Measurements from ENCODE around the gene GRAMD4. TPM values are rescaled to one million over a fixed set of nuclear protein-coding genes. Genes with fewer than 3 reads are reported as not detected.

GRAMD4 gene
- total RNA-seq, 1 experiment from 2014 or later = 19.8 TPM

- Histone ChIP-seq H2BK12ac (ENCODE audit: insufficient read length, low read depth, low read length) (no peak overlapping the region), H3K79me2 (ENCODE audit: insufficient read depth, low read length) (no peaks in the 10 kb centered on the region), H2AK5ac (ENCODE audit: insufficient read length, low read length) (no peak overlapping the region), H3K23me2 (ENCODE audit: insufficient read length, low read depth, low read length, poor library complexity, severe bottlenecking) (no peaks in the 10 kb centered on the region), H3K56ac (ENCODE audit: insufficient read length, low read depth, low read length) (no peak overlapping the region), H3K23ac (ENCODE audit: insufficient read length, low read depth, low read length) (no peak overlapping the region), H4K8ac (replicated peaks; ENCODE audit: insufficient read length, low read depth, low read length) (peak overlapping the region; percentile 40), H3K4ac (ENCODE audit: low read depth, low read length) (no peak overlapping the region), H4K20me1 (ENCODE audit: control insufficient read depth, insufficient read depth, insufficient read length) (no peaks in the 10 kb centered on the region), H3K27ac (ENCODE audit: insufficient read length, low read depth, low read length) (no peak overlapping the region), H3K27me3 (ENCODE audit: insufficient read depth, low read length) (no peaks in the 10 kb centered on the region), H3K14ac (ENCODE audit: insufficient read depth, low read length) (no peak overlapping the region), H3K18ac (ENCODE audit: insufficient read length, low read depth, low read length) (no peak overlapping the region), H2BK15ac (ENCODE audit: low read depth, low read length) (no peak overlapping the region), H3K4me1 (ENCODE audit: insufficient read depth, low read length) (no peaks in the 10 kb centered on the region), H3K9me3 (ENCODE audit: control insufficient read depth, low read depth, low read length) (no peaks in the 10 kb centered on the region), H2BK5ac (ENCODE audit: insufficient read length, low read length) (no peak overlapping the region), H2AFZ (ENCODE audit: low read length) (no peak overlapping the region), H4K5ac (ENCODE audit: insufficient read length, low read depth, low read length) (no peak overlapping the region), H3K79me1 (ENCODE audit: insufficient read depth, low read depth, low read length, poor library complexity, severe bottlenecking) (no peaks in the 10 kb centered on the region), H3K4me2 (ENCODE audit: insufficient read depth, insufficient read length, low read length) (no peak overlapping the region), H2BK120ac (ENCODE audit: low read depth, low read length, poor library complexity, severe bottlenecking) (no peak overlapping the region), H3K9ac (ENCODE audit: extremely low read depth, insufficient read length, low read length) (no peak overlapping the region), H3T11ph (ENCODE audit: low read length) (no peak overlapping the region), H4K91ac (ENCODE audit: insufficient read length, low read depth, low read length) (no peak overlapping the region), H2BK20ac (ENCODE audit: low read depth, low read length, poor library complexity, severe bottlenecking) (no peak overlapping the region)
- H3K4me3 Mint-ChIP-seq = no peak overlapping the region; a peak in 1 of 5 replicates
- no peaks in the 10 kb centered on the region for H3K27me3 Mint-ChIP-seq (ENCODE audit: low read depth)
- H3K36me3 Mint-ChIP-seq (ENCODE audit: insufficient read depth in 1 of 3, low read depth in 3 of 3) = peaks cover 0 to 15% (median 3%) of the 10 kb centered on the region in 3 experiments; a peak in 2 of 7 replicates
- no peak overlapping the region for H3K27ac Mint-ChIP-seq
- TF ChIP-seq CTCF (conservative IDR thresholded peaks at IDR 0.05) = no peak
- DNase-seq = no peak
- H3K4me1 Mint-ChIP-seq = peaks cover 10 to 30% of the 10 kb centered on the region in 2 experiments
- no peaks in the 10 kb centered on the region for H3K9me3 Mint-ChIP-seq
- WGBS (ENCODE audit: extremely low coverage, insufficient read length, low lambda C conversion rate) = no CpG with 5 or more reads among the region's 13 CpGs
These were observed 10.9 kb downstream of the GRAMD4 start for GRCh38 chr22:46631113-46631512.

Measured in H9 (cell line).